ENCODE data around the gene GANAB. TPM values are rescaled to one million over a fixed set of nuclear protein-coding genes. Genes with fewer than 3 reads are reported as not detected.
A peak's percentile ranks its signal among the peaks of the same experiment; 100 is the strongest.
"Not testable (repeated sequence)": the region's sequence is repeated elsewhere in the genome, so short reads cannot be mapped to it uniquely, and the experiment has no call there.

Gene GANAB
- total RNA-seq, 3 donors from 2014 or later (not counting 1 experiment from before 2014, with no cell fraction given), result 236 to 275 (median 246) TPM

- Mint-ChIP-seq H3K27ac (peak overlapping the region; percentile 95 to 99), H3K9me3 (no peaks in the 10 kb centered on the region), H3K36me3 (peaks cover 6% of the 10 kb centered on the region), H3K27me3 (ENCODE audit: low read depth in 2 of 2) (no peaks in the 10 kb centered on the region), H3K4me1 (peaks cover 26 to 31% of the 10 kb centered on the region in 2 donors), H3K4me3 (peak overlapping the region; percentile 93)
- Histone ChIP-seq H3K4me1 (ENCODE audit: control insufficient read depth, insufficient read depth, low read length) (peaks cover 21% of the 10 kb centered on the region), H3K4me3 (ENCODE audit: low read length) (peak overlapping the region; percentile 98), H3K27ac (ENCODE audit: low read length) (peak overlapping the region; percentile 95), H3K36me3 (ENCODE audit: control insufficient read depth, insufficient read depth, low read length) (peaks cover 20% of the 10 kb centered on the region), H3K9me3 (ENCODE audit: control insufficient read depth, insufficient read depth, low read length) (no peaks in the 10 kb centered on the region), H3K27me3 (ENCODE audit: control insufficient read depth, insufficient read depth, low read length) (no peaks in the 10 kb centered on the region)
- intact Hi-C loops (cut with micrococcal nuclease), result loop anchor here (5.0 kb wide), 2 partner anchors 86 to 251 kb away; partner anchors contain the start of gene TUT1
- ATAC-seq (no peak), DNase-seq (no peak)
- WGBS (ENCODE audit: insufficient coverage), result 4% methylated on average over 16 of the region's 16 CpGs
- TF ChIP-seq, protein P1, sequence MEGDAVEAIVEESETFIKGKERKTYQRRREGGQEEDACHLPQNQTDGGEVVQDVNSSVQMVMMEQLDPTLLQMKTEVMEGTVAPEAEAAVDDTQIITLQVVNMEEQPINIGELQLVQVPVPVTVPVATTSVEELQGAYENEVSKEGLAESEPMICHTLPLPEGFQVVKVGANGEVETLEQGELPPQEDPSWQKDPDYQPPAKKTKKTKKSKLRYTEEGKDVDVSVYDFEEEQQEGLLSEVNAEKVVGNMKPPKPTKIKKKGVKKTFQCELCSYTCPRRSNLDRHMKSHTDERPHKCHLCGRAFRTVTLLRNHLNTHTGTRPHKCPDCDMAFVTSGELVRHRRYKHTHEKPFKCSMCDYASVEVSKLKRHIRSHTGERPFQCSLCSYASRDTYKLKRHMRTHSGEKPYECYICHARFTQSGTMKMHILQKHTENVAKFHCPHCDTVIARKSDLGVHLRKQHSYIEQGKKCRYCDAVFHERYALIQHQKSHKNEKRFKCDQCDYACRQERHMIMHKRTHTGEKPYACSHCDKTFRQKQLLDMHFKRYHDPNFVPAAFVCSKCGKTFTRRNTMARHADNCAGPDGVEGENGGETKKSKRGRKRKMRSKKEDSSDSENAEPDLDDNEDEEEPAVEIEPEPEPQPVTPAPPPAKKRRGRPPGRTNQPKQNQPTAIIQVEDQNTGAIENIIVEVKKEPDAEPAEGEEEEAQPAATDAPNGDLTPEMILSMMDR (IDR thresholded peaks at IDR 0.05), result no peak
Measured at GRCh38 chr11:62678433-62678769, 32.0 kb upstream of the GANAB start.

- TF ChIP-seq, protein P1 (IDR thresholded peaks at IDR 0.05), result no peak
- Mint-ChIP-seq H3K36me3 (peaks cover 6% of the 10 kb centered on the region), H3K27ac (peak overlapping the region; percentile 95 to 99), H3K9me3 (no peaks in the 10 kb centered on the region), H3K4me1 (peaks cover 26 to 34% of the 10 kb centered on the region in 2 donors), H3K27me3 (ENCODE audit: low read depth in 2 of 2) (no peaks in the 10 kb centered on the region), H3K4me3 (peak overlapping the region; percentile 93)
- H3K27ac ChIP-seq (ENCODE audit: low read length), result peak overlapping the region; percentile 95
- H3K9me3 ChIP-seq (ENCODE audit: control insufficient read depth, insufficient read depth, low read length), result no peaks in the 10 kb centered on the region
- H3K27me3 ChIP-seq (ENCODE audit: control insufficient read depth, insufficient read depth, low read length), result no peaks in the 10 kb centered on the region
- H3K4me1 ChIP-seq (ENCODE audit: control insufficient read depth, insufficient read depth, low read length), result peaks cover 27% of the 10 kb centered on the region
- no peak overlapping the region for H3K4me3 ChIP-seq (ENCODE audit: low read length)
- ATAC-seq (no peak), DNase-seq (no peak)
- H3K36me3 ChIP-seq (ENCODE audit: control insufficient read depth, insufficient read depth, low read length), result peaks cover 20% of the 10 kb centered on the region
- intact Hi-C loops (cut with micrococcal nuclease), result loop anchor here (5.0 kb wide), 2 partner anchors 85 to 250 kb away; partner anchors contain the start of gene TUT1
- 95% methylated on average over 15 of the region's 15 CpGs for WGBS (ENCODE audit: insufficient coverage)
Measured at GRCh38 chr11:62677714-62678113, 31.3 kb upstream of the GANAB start.

- Histone ChIP-seq H3K9me3 (ENCODE audit: control insufficient read depth, insufficient read depth, low read length) (no peaks in the 10 kb centered on the region), H3K4me3 (ENCODE audit: low read length) (no peak overlapping the region), H3K36me3 (ENCODE audit: control insufficient read depth, insufficient read depth, low read length) (peaks cover 20% of the 10 kb centered on the region), H3K4me1 (ENCODE audit: control insufficient read depth, insufficient read depth, low read length) (peaks cover 33% of the 10 kb centered on the region), H3K27ac (ENCODE audit: low read length) (no peak overlapping the region), H3K27me3 (ENCODE audit: control insufficient read depth, insufficient read depth, low read length) (no peaks in the 10 kb centered on the region)
- TF ChIP-seq, protein P1 (IDR thresholded peaks at IDR 0.05), result no peak
- Mint-ChIP-seq H3K9me3 (no peaks in the 10 kb centered on the region), H3K36me3 (peaks cover 6% of the 10 kb centered on the region), H3K27ac (peak overlapping the region; percentile 95 to 99), H3K27me3 (ENCODE audit: low read depth in 2 of 2) (no peaks in the 10 kb centered on the region), H3K4me1 (peaks cover 29 to 40% of the 10 kb centered on the region in 2 donors), H3K4me3 (peak overlapping the region; percentile 93)
- no peak for ATAC-seq
- no peak for DNase-seq
- WGBS (ENCODE audit: insufficient coverage), result 97% methylated on average over 6 of the region's 6 CpGs
- intact Hi-C loops (cut with micrococcal nuclease), result loop anchor here (5.0 kb wide), 2 partner anchors 85 to 250 kb away; partner anchors contain the start of gene TUT1
Measured at GRCh38 chr11:62677156-62677555, 30.7 kb upstream of the GANAB start.

GRCh38 chr11:62676698-62677097 is 30.3 kb upstream of the GANAB start:
- WGBS (ENCODE audit: insufficient coverage), result 82% methylated on average over 6 of the region's 6 CpGs
- Mint-ChIP-seq H3K4me1 (peaks cover 32 to 44% of the 10 kb centered on the region in 2 donors), H3K27ac (peak overlapping the region; percentile 95 to 99), H3K27me3 (ENCODE audit: low read depth in 2 of 2) (no peaks in the 10 kb centered on the region), H3K4me3 (peak overlapping the region; percentile 93), H3K9me3 (no peaks in the 10 kb centered on the region), H3K36me3 (peaks cover 6% of the 10 kb centered on the region)
- no peak overlapping the region for H3K4me3 ChIP-seq (ENCODE audit: low read length)
- intact Hi-C loops (cut with micrococcal nuclease), result loop anchor here (5.0 kb wide), 2 partner anchors 84 to 249 kb away; partner anchors contain the start of gene TUT1
- no peak overlapping the region for H3K27ac ChIP-seq (ENCODE audit: low read length)
- DNase-seq, result no peak
- no peaks in the 10 kb centered on the region for H3K27me3 ChIP-seq (ENCODE audit: control insufficient read depth, insufficient read depth, low read length)
- ATAC-seq, result no peak
- H3K9me3 ChIP-seq (ENCODE audit: control insufficient read depth, insufficient read depth, low read length), result no peaks in the 10 kb centered on the region
- TF ChIP-seq, protein P1 (IDR thresholded peaks at IDR 0.05), result no peak
- peaks cover 20% of the 10 kb centered on the region for H3K36me3 ChIP-seq (ENCODE audit: control insufficient read depth, insufficient read depth, low read length)
- H3K4me1 ChIP-seq (ENCODE audit: control insufficient read depth, insufficient read depth, low read length), result peaks cover 35% of the 10 kb centered on the region

DNA sequence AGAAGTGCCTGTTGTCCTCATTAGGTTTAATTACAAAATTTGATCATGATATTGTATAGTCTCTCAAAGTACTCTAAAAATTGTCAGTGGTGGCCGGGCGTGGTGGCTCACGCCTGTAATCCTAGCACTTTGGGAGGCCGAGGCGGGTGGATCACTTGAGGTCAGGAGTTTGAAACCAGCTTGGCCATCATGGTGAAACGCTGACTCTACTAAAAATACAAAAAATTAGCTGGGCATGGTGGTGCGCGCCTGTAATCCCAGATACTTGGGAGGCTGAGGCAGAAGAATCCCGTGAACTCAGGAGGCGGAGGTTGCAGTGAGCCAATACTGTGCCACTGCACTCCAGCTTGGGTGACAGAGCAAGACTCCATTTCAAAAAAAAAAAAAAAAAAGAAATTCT is 29.0 kb upstream of the GANAB start:
- H3K27ac ChIP-seq (ENCODE audit: low read length); H3K27me3 ChIP-seq (ENCODE audit: control insufficient read depth, insufficient read depth, low read length); H3K27me3 Mint-ChIP-seq (ENCODE audit: low read depth in 2 of 2); H3K9me3 Mint-ChIP-seq; DNase-seq; H3K4me3 ChIP-seq (ENCODE audit: low read length); H3K36me3 Mint-ChIP-seq; ATAC-seq; H3K4me3 Mint-ChIP-seq; H3K9me3 ChIP-seq (ENCODE audit: control insufficient read depth, insufficient read depth, low read length); H3K27ac Mint-ChIP-seq: not testable (repeated sequence)
- H3K4me1 ChIP-seq (ENCODE audit: control insufficient read depth, insufficient read depth, low read length), result peaks cover 43% of the 10 kb centered on the region
- over 99% methylated on average over 10 of the region's 10 CpGs for WGBS (ENCODE audit: insufficient coverage)
- peaks cover 45 to 52% of the 10 kb centered on the region in 2 donors for H3K4me1 Mint-ChIP-seq
- intact Hi-C loops (cut with micrococcal nuclease), result loop anchor here (5.0 kb wide), 2 partner anchors 83 to 248 kb away; partner anchors contain the start of gene TUT1
- H3K36me3 ChIP-seq (ENCODE audit: control insufficient read depth, insufficient read depth, low read length), result peaks cover 20% of the 10 kb centered on the region
